Measurements from ENCODE around the gene RUNX2.

DNA sequence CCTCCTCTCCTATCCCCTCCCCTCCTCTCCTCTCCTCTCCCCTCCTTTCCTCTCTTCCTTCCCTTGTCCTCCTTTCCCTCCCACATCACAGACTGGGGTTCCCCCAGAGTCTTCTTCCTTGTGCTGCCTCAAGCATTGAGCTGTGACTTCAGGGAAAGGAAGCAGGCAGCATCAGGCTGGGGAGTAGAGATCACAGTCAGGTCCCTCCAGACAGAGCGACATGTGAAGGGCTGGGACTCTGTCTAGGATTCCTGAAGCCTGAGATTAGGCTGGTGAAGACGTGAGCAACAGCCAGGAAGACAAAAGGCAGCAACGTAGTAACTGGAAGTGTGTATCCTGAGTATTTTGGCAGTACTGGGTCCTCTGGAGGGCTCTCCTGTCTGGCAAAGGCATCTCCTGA is 315.0 kb downstream of the RUNX2 start:
- TF ChIP-seq, protein P1, sequence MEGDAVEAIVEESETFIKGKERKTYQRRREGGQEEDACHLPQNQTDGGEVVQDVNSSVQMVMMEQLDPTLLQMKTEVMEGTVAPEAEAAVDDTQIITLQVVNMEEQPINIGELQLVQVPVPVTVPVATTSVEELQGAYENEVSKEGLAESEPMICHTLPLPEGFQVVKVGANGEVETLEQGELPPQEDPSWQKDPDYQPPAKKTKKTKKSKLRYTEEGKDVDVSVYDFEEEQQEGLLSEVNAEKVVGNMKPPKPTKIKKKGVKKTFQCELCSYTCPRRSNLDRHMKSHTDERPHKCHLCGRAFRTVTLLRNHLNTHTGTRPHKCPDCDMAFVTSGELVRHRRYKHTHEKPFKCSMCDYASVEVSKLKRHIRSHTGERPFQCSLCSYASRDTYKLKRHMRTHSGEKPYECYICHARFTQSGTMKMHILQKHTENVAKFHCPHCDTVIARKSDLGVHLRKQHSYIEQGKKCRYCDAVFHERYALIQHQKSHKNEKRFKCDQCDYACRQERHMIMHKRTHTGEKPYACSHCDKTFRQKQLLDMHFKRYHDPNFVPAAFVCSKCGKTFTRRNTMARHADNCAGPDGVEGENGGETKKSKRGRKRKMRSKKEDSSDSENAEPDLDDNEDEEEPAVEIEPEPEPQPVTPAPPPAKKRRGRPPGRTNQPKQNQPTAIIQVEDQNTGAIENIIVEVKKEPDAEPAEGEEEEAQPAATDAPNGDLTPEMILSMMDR (IDR thresholded peaks at IDR 0.05) = no peak
- TF ChIP-seq POLR2AphosphoS5 (IDR thresholded peaks at IDR 0.05) (no peak), POLR2A (IDR thresholded peaks at IDR 0.05) (no peak)

Data from stomach (tissue), 4 donors.